Astrocyte of the spinal cord (primary cell): Measurements from ENCODE around the gene FAM168A.

ENCODE experiments used
- DNase-seq: peaks from one replicate; pipeline ENCODE4 v3.0.0; 2011; ENCODE audit warnings: low read depth, low spot score
- H3K4me3 ChIP-seq: 2 replicates; pipeline ENCODE4 v1.5.1; 2011; ENCODE audit warnings: low read depth, mild to moderate bottlenecking, low read length, moderate library complexity
- in situ Hi-C: cut with HindIII; loops from 2 replicates; pipeline ENCODE4 v1.10.0; 2017; ENCODE audit warnings: low sequenced_read_pairs
- TF ChIP-seq, protein P1 (sequence below): IDR thresholded peaks from 2 replicates; pipeline ENCODE4 v1.5.1; 2012; ENCODE audit warnings: low read depth, mild to moderate bottlenecking, low read length, inconsistent platforms

FAM168A gene

DNA sequence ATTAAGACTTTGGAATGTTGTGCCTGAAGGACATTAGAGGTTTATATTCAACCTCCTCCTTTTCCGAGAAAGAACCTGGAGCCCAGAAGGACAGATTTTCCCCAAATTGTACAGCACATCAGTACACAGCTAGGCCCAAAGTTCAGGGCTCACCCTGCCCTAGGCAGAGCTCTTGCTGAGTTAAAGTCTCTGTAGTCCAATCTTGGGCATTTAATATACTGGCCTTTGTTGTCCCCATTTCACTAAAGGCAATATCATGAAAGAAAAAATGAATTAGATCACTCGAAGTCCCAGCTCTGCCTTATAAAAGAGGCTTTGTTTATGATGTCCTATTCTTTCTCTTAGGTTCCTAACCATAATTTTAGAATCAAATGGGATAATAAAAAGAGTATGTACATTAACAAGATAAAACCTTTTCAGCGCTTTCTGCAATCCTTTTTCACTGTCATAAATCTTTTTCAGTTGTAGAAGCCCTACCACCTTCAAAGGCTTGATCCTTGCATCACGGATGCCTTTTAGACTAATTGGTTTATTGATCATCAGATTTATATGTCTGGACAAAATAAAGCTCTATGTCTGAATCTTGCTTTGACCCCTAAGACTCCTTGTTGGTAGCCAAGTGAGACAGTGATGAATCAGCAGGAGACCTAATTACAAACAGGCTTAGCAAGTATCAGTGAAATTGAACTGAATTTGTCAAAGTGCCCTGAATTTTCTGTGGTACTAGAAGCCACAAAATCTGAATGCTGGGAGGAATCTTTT, 181.9 kb downstream of the FAM168A start:
- DNase-seq = peak; percentile 17
- no peak overlapping the region for H3K4me3 ChIP-seq
- in situ Hi-C loops = no loop called here
- TF ChIP-seq, protein P1, sequence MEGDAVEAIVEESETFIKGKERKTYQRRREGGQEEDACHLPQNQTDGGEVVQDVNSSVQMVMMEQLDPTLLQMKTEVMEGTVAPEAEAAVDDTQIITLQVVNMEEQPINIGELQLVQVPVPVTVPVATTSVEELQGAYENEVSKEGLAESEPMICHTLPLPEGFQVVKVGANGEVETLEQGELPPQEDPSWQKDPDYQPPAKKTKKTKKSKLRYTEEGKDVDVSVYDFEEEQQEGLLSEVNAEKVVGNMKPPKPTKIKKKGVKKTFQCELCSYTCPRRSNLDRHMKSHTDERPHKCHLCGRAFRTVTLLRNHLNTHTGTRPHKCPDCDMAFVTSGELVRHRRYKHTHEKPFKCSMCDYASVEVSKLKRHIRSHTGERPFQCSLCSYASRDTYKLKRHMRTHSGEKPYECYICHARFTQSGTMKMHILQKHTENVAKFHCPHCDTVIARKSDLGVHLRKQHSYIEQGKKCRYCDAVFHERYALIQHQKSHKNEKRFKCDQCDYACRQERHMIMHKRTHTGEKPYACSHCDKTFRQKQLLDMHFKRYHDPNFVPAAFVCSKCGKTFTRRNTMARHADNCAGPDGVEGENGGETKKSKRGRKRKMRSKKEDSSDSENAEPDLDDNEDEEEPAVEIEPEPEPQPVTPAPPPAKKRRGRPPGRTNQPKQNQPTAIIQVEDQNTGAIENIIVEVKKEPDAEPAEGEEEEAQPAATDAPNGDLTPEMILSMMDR = no peak

DNA sequence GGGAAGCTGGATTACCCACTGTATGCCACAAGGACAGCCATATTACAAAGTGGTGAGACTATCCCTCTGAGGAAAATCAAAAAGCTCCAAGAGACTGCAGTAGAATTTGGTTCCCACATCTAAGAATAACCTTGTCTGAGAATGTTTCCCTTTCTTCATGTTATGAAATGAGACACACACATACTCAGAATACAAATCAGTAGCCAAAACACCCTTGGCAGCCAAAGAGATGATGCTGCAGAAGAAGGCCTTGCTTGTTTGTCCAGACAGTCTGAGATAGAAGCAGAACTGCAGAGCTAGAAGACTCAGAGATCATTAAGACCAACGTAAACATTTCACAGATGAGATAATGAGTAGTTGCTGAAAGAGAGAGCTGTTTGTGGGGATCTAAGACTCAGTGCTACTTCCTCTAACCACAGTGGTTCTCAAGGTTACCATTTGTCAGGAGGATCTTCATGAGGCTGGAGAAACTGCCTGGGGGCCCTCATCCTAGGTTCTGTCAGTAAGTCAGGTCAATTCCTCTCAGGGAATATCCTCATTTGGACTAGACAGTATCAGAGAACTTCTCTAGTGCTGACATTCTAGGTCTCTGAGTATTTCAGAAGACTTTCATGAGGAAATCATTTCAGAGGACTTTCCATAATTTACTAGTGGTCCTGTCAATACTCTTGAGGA, 182.8 kb downstream of the FAM168A start:
- DNase-seq = peak; percentile 62
- in situ Hi-C loops = no loop called here
- TF ChIP-seq, protein P1 = no peak

DNA sequence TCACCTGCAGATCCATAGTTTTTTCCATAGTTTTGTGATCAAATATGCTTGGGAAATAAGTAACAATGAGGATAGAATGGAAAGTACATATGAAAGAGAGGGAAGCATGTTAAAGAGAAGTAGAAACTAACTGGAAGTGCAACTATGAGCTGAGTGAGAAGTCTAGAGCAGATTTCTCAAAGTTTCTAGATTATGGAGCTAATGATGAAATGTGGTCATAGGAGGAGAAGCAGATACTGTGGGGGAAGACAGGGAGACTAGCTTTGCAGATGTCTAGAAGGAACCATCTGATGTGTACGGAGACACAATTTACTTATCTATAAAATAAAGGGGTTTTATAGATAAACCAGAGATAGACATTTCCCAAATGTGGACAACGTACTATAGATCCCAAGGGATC, 184.7 kb downstream of the FAM168A start:
- in situ Hi-C loops = no loop called here
- no peak for DNase-seq
- TF ChIP-seq, protein P1 = no peak
- H3K4me3 ChIP-seq = no peak overlapping the region

More for the DNA sequence above, 182.8 kb downstream of the FAM168A start:
- no peak overlapping the region for H3K4me3 ChIP-seq

DNA sequence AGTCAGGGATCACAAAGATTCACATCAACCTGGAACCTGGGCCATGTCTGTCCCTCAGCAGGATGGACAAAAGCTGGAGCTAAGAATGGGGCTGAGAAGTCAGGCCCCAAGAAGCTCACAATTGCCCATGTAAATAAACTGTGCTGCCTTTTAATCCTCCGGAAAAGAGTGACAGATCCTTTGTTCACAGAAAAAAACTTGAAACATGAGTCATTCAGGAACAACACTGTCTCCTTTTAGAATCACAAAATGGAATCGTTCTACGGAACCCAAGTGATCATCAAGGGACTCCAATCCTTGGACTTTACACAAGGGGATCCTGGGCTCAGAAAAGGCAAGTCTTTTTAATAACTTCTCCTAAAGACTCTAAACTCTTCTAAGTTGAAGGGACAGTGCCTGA, 185.6 kb downstream of the FAM168A start:
- DNase-seq = peak; percentile 24
- in situ Hi-C loops = no loop called here
- TF ChIP-seq, protein P1 = no peak
- H3K4me3 ChIP-seq = no peak overlapping the region

DNA sequence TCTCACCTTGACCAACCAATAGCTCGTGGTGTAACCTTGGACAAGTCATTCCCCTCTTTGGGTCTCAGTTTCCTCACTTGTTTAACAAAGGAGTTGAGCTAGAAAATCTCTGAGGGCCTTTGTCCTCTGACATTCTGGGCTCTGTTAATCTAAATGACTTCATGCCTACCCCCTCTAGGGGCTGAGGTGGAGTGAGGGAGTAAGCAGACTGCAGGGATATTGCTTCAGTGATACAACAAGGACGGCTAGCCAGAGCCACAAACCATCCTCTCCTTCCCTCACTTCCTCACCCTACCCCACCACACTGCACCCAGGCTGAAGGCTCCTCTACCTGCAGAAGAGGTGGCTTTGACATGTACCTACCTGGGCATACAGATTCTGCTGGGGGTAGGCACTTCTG, 186.9 kb downstream of the FAM168A start:
- TF ChIP-seq, protein P1 = no peak
- in situ Hi-C loops = no loop called here
- DNase-seq = no peak
- no peak overlapping the region for H3K4me3 ChIP-seq

DNA sequence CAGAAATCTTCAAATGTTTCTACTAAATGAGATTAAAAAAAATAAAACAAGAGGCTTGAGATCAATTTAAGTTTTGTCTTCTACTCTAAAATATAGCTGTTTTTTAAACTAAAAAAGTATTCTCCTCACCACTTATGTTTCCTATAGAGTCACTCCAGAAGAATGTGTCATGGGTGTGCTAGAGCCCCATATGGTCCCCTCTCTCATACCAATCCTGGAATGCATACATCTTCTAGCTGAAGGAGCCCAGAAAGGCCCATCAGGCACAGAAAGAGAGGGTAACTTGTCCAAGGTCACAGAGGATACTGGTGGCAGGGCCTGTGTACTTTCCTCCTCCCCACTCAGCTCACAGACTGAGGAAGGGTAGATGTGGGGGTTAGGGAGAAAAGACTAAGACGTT, 187.3 kb downstream of the FAM168A start:
- in situ Hi-C loops = no loop called here
- H3K4me3 ChIP-seq = no peak overlapping the region
- TF ChIP-seq, protein P1 = no peak

More for the DNA sequence above, 187.3 kb downstream of the FAM168A start:
- no peak for DNase-seq
